Epithelial cell of proximal tubule (primary cell): Measurements from ENCODE around the gene NSMF. TPM values are rescaled to one million over a fixed set of nuclear protein-coding genes. Genes with fewer than 3 reads are reported as not detected.

Experiments used
- DNase-seq: peaks from one replicate; pipeline ENCODE4 v3.0.0-alpha.2; 2011; ENCODE audit warnings: low read depth
- H3K4me3 ChIP-seq: 2 replicates; pipeline ENCODE4 v1.5.1; 2011; ENCODE audit warnings: low read depth, mild to moderate bottlenecking, low read length
- total RNA-seq: library from RNA; depleted of rRNA; stranded (reverse); fragments of >200 nt; gene quantifications from 2 replicates; pipeline ENCODE4 v1.2.3, GENCODE V29; 2015
- TF ChIP-seq, protein P1 (sequence below): conservative IDR thresholded peaks from 2 replicates; pipeline ENCODE4 v1.5.1; 2012; ENCODE audit warnings: low read depth, mild to moderate bottlenecking, low read length

NSMF gene
- total RNA-seq, 1 donor from 2014 or later = 62.7 TPM

DNA sequence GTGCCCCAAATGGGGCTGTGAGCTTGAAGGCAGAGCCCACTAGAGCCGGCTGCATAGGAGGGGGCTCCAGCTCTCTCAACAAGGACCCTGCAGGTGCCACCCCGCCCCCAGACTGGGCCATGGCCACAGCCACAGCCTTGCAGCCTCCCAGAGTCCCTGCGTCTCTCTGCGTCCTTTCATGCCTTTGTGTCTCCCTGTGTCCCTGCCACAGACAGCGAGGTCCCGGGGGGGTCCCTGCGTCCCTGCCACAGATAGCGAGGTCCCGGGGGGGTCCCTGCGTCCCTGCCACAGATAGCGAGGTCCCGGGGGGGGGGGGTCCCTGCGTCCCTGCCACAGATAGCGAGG, 29.6 kb downstream of the NSMF start:
- no peak overlapping the region for H3K4me3 ChIP-seq
- DNase-seq = no peak
- TF ChIP-seq, protein P1, sequence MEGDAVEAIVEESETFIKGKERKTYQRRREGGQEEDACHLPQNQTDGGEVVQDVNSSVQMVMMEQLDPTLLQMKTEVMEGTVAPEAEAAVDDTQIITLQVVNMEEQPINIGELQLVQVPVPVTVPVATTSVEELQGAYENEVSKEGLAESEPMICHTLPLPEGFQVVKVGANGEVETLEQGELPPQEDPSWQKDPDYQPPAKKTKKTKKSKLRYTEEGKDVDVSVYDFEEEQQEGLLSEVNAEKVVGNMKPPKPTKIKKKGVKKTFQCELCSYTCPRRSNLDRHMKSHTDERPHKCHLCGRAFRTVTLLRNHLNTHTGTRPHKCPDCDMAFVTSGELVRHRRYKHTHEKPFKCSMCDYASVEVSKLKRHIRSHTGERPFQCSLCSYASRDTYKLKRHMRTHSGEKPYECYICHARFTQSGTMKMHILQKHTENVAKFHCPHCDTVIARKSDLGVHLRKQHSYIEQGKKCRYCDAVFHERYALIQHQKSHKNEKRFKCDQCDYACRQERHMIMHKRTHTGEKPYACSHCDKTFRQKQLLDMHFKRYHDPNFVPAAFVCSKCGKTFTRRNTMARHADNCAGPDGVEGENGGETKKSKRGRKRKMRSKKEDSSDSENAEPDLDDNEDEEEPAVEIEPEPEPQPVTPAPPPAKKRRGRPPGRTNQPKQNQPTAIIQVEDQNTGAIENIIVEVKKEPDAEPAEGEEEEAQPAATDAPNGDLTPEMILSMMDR = no peak

GRCh38 chr9:137428841-137429545, 30.1 kb downstream of the NSMF start:
- no peak overlapping the region for H3K4me3 ChIP-seq
- TF ChIP-seq, protein P1 = no peak
- DNase-seq = no peak

- H3K4me3 ChIP-seq = no peak overlapping the region
- TF ChIP-seq, protein P1 = no peak
- no peak for DNase-seq
Observed at GRCh38 chr9:137428311-137428630, 30.9 kb downstream of the NSMF start.

DNA sequence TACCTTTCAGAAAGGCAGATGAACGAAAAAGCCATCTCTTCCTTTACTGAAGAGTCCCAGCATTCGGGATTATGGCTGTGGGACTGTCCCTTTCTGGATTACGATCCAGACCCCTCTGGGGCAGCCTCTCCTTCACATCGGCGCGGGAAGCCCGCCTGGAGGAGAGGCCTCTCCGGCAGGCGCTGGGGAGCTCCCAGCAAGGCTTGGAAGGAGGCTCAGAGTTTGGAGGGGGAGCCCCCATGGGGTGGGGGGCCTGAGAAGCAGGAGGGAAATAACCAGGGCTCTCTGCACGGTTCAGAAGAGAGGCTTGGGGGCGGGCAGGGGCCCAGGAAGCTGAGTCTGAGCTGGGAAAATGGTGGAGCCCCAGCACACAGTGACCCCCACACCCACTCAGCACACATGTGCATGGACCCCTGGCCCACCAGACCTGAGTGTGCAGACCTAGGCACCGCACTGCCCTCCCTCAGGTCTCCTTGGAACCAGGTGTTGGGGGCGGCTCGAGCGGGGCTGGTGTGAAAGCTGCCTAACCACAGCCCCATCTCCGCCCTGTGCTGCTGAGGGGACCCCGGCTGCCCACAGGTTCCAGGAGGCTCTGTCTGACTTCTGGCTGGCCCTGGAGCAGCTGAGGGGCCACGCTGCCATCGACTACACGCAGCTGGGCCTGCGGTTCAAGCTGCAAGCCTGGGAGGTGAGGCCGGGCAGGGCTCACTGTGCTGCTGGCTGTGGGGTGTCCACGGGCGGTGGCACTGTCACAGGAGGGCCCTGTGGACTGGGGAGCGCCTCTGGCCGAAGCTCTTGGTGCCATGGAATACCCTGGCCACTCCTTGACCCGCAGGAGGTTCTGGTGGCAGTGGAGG, 31.5 kb downstream of the NSMF start:
- no peak for DNase-seq
- TF ChIP-seq, protein P1 = no peak

DNA sequence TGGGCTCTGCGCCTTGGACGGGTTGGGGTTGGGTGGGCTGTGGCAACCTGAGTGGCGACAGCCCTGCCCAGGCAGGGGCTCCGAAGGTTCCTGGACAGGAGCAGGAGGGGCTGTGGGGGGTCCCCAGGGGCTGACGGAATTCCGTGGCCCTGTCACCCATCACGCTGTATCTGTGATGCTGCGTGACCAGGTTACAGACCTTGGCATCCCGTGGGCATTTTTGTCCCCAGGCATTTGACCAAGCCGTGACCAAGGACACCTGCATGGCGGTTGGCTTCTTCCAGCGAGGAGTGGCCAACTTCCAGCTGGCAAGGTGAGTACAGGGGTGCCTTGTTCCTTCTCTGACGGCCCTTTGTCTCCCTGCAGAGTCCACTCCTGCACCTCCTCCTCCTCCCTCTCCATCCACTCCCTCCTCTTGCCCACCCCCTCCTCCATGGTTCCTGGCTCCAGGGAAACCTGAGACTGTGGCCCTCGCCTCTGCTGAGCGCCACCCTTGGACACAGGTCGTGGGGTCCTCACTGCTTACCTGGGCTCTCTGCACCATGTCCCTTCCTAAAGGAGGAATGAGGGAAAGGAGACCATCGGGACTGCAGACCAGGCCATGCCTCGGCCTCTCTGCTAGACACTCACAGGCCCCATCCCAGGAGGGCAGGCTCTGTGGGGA, 33.0 kb downstream of the NSMF start:
- H3K4me3 ChIP-seq = no peak overlapping the region
- TF ChIP-seq, protein P1 = no peak
- no peak for DNase-seq

More for the DNA sequence above, 31.5 kb downstream of the NSMF start:
- H3K4me3 ChIP-seq = no peak overlapping the region

GRCh38 chr9:137423514-137424291, 35.4 kb downstream of the NSMF start:
- no peak for DNase-seq
- TF ChIP-seq, protein P1 = no peak
- peak overlapping the region; percentile 70 for H3K4me3 ChIP-seq
